ENCODE results near the gene ZNF148.
A peak's percentile ranks its signal among the peaks of the same experiment; 100 is the strongest.

Gene ZNF148

DNA sequence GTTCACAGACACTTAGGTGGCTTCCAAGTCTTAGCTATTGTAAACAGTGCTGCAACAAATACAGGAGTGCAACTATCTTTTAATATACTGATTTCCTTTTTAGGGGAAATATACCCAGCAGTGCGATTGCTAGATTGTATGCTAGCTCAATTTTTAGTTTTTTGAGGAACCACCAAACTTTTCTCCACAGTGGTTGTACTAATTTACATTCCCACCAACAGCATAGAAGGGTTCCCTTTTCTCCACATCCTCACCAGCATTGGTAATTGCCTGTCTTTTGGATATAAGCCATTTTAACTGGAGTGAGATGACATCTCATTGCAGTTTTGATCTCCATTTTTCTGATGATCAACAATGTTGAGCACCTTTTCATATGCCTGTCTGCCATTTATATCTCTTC, 58.9 kb downstream of the ZNF148 start:
- Histone ChIP-seq H3K36me3 (ENCODE audit: control insufficient read depth, low read length) (peaks cover 50% of the 10 kb centered on the region), H3K4me1 (ENCODE audit: control insufficient read depth, low read length) (peaks cover 23% of the 10 kb centered on the region), H4K20me1 (ENCODE audit: control insufficient read depth, insufficient read depth, low read depth, low read length) (no peaks in the 10 kb centered on the region; the same call in 1 of the 2 replicates), H3K79me2 (ENCODE audit: control insufficient read depth, low read length) (peaks cover 19% of the 10 kb centered on the region), H3F3A (ENCODE audit: control insufficient read depth, insufficient read depth) (no peaks in the 10 kb centered on the region), H3K9me2 (replicated peaks; ENCODE audit: control insufficient read depth, low read length) (no peaks in the 10 kb centered on the region), H3K4me2 (ENCODE audit: low read length) (no peak overlapping the region), H3K4me3 (ENCODE audit: low read length) (no peak overlapping the region), H3K9me3 (ENCODE audit: control insufficient read depth, insufficient read depth, low read length) (no peaks in the 10 kb centered on the region), H3K27ac (ENCODE audit: low read depth, low read length) (no peak overlapping the region), H3K27me3 (ENCODE audit: control insufficient read depth, low read length) (no peaks in the 10 kb centered on the region)
- TF ChIP-seq EZH2phosphoT487 (IDR thresholded peaks at IDR 0.05; ENCODE audit: borderline replicate concordance, low read length) = no peak
- TF ChIP-seq, protein P1, sequence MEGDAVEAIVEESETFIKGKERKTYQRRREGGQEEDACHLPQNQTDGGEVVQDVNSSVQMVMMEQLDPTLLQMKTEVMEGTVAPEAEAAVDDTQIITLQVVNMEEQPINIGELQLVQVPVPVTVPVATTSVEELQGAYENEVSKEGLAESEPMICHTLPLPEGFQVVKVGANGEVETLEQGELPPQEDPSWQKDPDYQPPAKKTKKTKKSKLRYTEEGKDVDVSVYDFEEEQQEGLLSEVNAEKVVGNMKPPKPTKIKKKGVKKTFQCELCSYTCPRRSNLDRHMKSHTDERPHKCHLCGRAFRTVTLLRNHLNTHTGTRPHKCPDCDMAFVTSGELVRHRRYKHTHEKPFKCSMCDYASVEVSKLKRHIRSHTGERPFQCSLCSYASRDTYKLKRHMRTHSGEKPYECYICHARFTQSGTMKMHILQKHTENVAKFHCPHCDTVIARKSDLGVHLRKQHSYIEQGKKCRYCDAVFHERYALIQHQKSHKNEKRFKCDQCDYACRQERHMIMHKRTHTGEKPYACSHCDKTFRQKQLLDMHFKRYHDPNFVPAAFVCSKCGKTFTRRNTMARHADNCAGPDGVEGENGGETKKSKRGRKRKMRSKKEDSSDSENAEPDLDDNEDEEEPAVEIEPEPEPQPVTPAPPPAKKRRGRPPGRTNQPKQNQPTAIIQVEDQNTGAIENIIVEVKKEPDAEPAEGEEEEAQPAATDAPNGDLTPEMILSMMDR (IDR thresholded peaks at IDR 0.05; ENCODE audit: low read depth, low read length, poor library complexity, severe bottlenecking) = no peak

DNA sequence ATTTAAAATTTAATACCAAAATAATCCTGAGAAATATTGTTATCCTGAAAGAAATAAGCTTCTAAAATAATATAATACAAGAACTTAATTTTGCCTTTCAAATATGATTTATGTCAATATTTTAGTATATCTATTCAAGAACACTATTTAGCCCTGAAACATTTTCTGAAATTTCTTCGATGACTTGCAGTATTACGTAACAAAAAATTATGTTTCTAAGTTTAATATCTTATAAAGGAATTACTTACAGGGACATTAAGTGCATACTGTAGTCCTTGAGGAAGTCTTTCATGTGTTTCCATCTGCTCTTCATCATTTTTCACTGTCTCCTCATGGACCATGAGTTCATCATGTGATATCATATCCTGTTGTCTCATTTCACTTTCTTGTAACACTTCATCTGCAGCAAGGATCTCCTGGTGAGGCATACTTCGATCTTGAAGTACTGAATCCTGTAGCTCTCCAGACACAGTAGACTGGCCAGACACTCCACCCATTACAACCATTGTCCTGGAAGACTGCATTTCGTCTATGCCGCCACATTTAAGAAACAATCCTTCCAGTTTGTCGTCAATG, 62.0 kb downstream of the ZNF148 start:
- Histone ChIP-seq H3F3A (ENCODE audit: control insufficient read depth, insufficient read depth) (no peaks in the 10 kb centered on the region), H3K4me1 (ENCODE audit: control insufficient read depth, low read length) (peaks cover 21% of the 10 kb centered on the region), H3K9me3 (ENCODE audit: control insufficient read depth, insufficient read depth, low read length) (no peaks in the 10 kb centered on the region), H3K4me3 (ENCODE audit: low read length) (no peak overlapping the region), H4K20me1 (ENCODE audit: control insufficient read depth, insufficient read depth, low read depth, low read length) (no peaks in the 10 kb centered on the region; the same call in 1 of the 2 replicates), H3K36me3 (ENCODE audit: control insufficient read depth, low read length) (peaks cover 71% of the 10 kb centered on the region), H3K9me2 (replicated peaks; ENCODE audit: control insufficient read depth, low read length) (no peaks in the 10 kb centered on the region), H3K27ac (ENCODE audit: low read depth, low read length) (no peak overlapping the region), H3K4me2 (ENCODE audit: low read length) (no peak overlapping the region), H3K27me3 (ENCODE audit: control insufficient read depth, low read length) (no peaks in the 10 kb centered on the region), H3K79me2 (ENCODE audit: control insufficient read depth, low read length) (peaks cover 46% of the 10 kb centered on the region)
- TF ChIP-seq, protein P1 (IDR thresholded peaks at IDR 0.05; ENCODE audit: low read depth, low read length, poor library complexity, severe bottlenecking) = no peak
- TF ChIP-seq EZH2phosphoT487 (IDR thresholded peaks at IDR 0.05; ENCODE audit: borderline replicate concordance, low read length) = no peak

DNA sequence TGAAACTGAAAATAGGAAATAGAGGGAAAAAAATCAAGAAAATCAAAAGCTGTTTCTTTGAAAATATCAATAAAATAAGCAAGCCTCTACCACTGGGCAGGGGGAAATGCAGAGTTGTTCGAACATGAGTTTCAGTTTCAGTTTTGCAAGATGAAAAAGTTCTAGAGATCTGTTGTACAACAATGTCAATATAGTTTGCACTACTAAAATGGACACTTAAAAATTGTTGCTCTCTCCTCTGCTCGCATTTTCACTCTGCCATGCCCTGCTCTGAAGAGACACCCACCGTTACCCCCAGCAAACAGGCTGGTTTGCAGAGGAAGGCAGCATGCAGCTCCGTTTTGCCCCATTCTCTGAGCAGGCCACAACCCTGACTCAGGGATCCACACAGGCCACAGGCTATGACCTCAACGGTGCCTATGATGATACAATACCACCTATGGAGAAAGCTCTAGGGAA, 64.5 kb downstream of the ZNF148 start:
- peak overlapping the region; percentile 3 for H3K4me2 ChIP-seq (ENCODE audit: low read length)
- H3K27ac ChIP-seq (ENCODE audit: low read depth, low read length) = no peak overlapping the region
- TF ChIP-seq, protein P1 (IDR thresholded peaks at IDR 0.05; ENCODE audit: low read depth, low read length, poor library complexity, severe bottlenecking) = no peak
- TF ChIP-seq EZH2phosphoT487 (IDR thresholded peaks at IDR 0.05; ENCODE audit: borderline replicate concordance, low read length) = no peak
- no peaks in the 10 kb centered on the region; the same call in 1 of the 2 replicates for H4K20me1 ChIP-seq (ENCODE audit: control insufficient read depth, insufficient read depth, low read depth, low read length)
- peaks cover 59% of the 10 kb centered on the region for H3K36me3 ChIP-seq (ENCODE audit: control insufficient read depth, low read length)
- peaks cover 6% of the 10 kb centered on the region for H3K4me1 ChIP-seq (ENCODE audit: control insufficient read depth, low read length)
- H3K27me3 ChIP-seq (ENCODE audit: control insufficient read depth, low read length) = no peaks in the 10 kb centered on the region
- no peaks in the 10 kb centered on the region for H3F3A ChIP-seq (ENCODE audit: control insufficient read depth, insufficient read depth)
- H3K9me3 ChIP-seq (ENCODE audit: control insufficient read depth, insufficient read depth, low read length) = no peaks in the 10 kb centered on the region
- H3K9me2 ChIP-seq (replicated peaks; ENCODE audit: control insufficient read depth, low read length) = no peaks in the 10 kb centered on the region
- H3K79me2 ChIP-seq (ENCODE audit: control insufficient read depth, low read length) = peaks cover 71% of the 10 kb centered on the region
- H3K4me3 ChIP-seq (ENCODE audit: low read length) = peak overlapping the region; percentile 23; the same call in 1 of the 2 replicates

Data from DOHH2 (cell line).